Parietal lobe (tissue), 1 donor: Measurements from ENCODE around the gene MRGPRX2. TPM values are rescaled to one million over a fixed set of nuclear protein-coding genes. Genes with fewer than 3 reads are reported as not detected.

Experiments
- total RNA-seq: library from RNA; depleted of rRNA; stranded (reverse); fragments of >200 nt; gene quantifications from one replicate; pipeline ENCODE4 v1.2.3, GENCODE V29; 2014

The MRGPRX2 gene
- not detected for total RNA-seq

GRCh38 chr11:19060629-19061028 is at the start of gene MRGPRX2:
Gene MRGPRX2 (minus strand): TSS chr11:19060717. CDS start chr11:19056402, 4,315 bp downstream.

Other genes starting within 250 kb of the MRGPRX2 start
- not detected for gene MRGPRX1, start 121.3 kb downstream of the MRGPRX2 start, total RNA-seq
- gene ZDHHC13, start 56.5 kb upstream of the MRGPRX2 start, total RNA-seq = 41.6 TPM
- not detected for gene CSRP3, start 141.3 kb upstream of the MRGPRX2 start, total RNA-seq
- gene E2F8, start 180.2 kb upstream of the MRGPRX2 start, total RNA-seq = 0.63 TPM